HepG2 (cell line): ENCODE data around the gene PHB1. TPM values are rescaled to one million over a fixed set of nuclear protein-coding genes. Genes with fewer than 3 reads are reported as not detected.
A peak's percentile ranks its signal among the peaks of the same experiment; 100 is the strongest.

ENCODE experiments used
- ATAC-seq: fragments of 200-7000 bp; cut with Tn5 transposase; 3 replicates; pipeline ENCODE4 v1.9.1; 2020; ENCODE audit warnings: mild to moderate bottlenecking, moderate library complexity
- BruUV-seq: library from RNA; stranded (reverse); fragments of 400-500 nt; replicated peaks from 2 replicates; lab custom pipeline; 2021; lab: Mats Ljungman, UMichigan
- CTCF ChIA-PET: fragments of 300-600 bp; formaldehyde crosslinking; extraction: SDS; loops from one replicate; lab custom pipeline; 2021; ENCODE audit warnings: low total read pairs, inconsistent platforms, low intra/inter-chr PET ratio; lab: Yijun Ruan, JAX
- POLR2A ChIA-PET: fragments of 350-600 bp; sonication (Branson Sonifier 250); formaldehyde crosslinking; loops from one replicate; lab custom pipeline; 2020; ENCODE audit warnings: antibody characterized with exemption, inconsistent platforms; lab: Yijun Ruan, JAX
- DNase-seq: peaks from one replicate; pipeline ENCODE4 v3.0.0-alpha.2; 2015; ENCODE audit warnings: low spot score
- FAIRE-seq: peaks from 3 replicates; lab custom pipeline; 2011; peaks lifted over from hg19 to GRCh38; lab: Jason Lieb, UNC
- H2AFZ ChIP-seq: one replicate; pipeline ENCODE4 v1.6.1; 2011; ENCODE audit warnings: low read length, inconsistent platforms
- H3K27ac ChIP-seq: fragments of 300-600 bp; 3 replicates; pipeline ENCODE4 v1.8.0; 2011; ENCODE audit warnings: mixed run types, mild to moderate bottlenecking, mixed read lengths, low read length, inconsistent platforms; ENCODE audit not compliant: insufficient read depth; ENCODE audit errors: extremely low read length
- H3K27me3 ChIP-seq, 2 experiments: fragments of 200-600 bp in 1 of 2; 2 replicates in 1 of 2; 3 replicates in 1 of 2; pipeline versions ENCODE4 v1.6.0 to v1.8.0; 2011; ENCODE audit warnings: low read length in 2 of 2, mild to moderate bottlenecking in 2 of 2, moderate library complexity in 2 of 2, inconsistent platforms in 1 of 2; ENCODE audit not compliant: insufficient read depth in 2 of 2, control insufficient read depth in 1 of 2
- H3K36me3 ChIP-seq, 2 experiments: fragments of 200-600 bp in 1 of 2; replicated peaks in 1 of 2; 2 replicates in 1 of 2; 3 replicates in 1 of 2; pipeline versions ENCODE4 v1.5.1 to v1.8.0; 2011; ENCODE audit warnings: low read length in 2 of 2, inconsistent platforms in 1 of 2; ENCODE audit not compliant: insufficient read depth in 2 of 2, control insufficient read depth in 1 of 2
- H3K4me1 ChIP-seq: 2 replicates; pipeline ENCODE4 v1.5.1; 2012; ENCODE audit warnings: low read length, inconsistent platforms; ENCODE audit not compliant: insufficient read depth
- H3K4me2 ChIP-seq: 2 replicates; pipeline ENCODE4 v1.6.0; 2011; ENCODE audit warnings: low read depth, low read length, inconsistent platforms
- H3K4me3 ChIP-seq, 3 experiments: fragments of 200-600 bp in 1 of 3; sonication (generic), shearing (Covaris generic) in 1 of 3; replicated peaks in 1 of 3; 2 replicates each; pipeline ENCODE4 v1.5.1; 2011 to 2016; ENCODE audit warnings: low read length in 3 of 3, inconsistent platforms in 2 of 3, low read depth in 2 of 3, mild to moderate bottlenecking in 2 of 3, control low read depth in 1 of 3, mixed read lengths in 1 of 3; ENCODE audit not compliant: insufficient read depth in 1 of 3
- H3K79me2 ChIP-seq: one replicate; pipeline ENCODE4 v1.6.1; 2011; ENCODE audit warnings: low read length, inconsistent platforms; ENCODE audit not compliant: insufficient read depth
- H3K9ac ChIP-seq: 2 replicates; pipeline ENCODE4 v1.6.0; 2011; ENCODE audit warnings: mild to moderate bottlenecking, low read depth, low read length, inconsistent platforms; ENCODE audit not compliant: insufficient read depth
- H3K9me3 ChIP-seq: 2 replicates; pipeline ENCODE4 v1.5.1; 2012; ENCODE audit warnings: mild to moderate bottlenecking, low read length
- H4K20me1 ChIP-seq: 2 replicates; pipeline ENCODE4 v1.6.0; 2011; ENCODE audit warnings: inconsistent platforms, mild to moderate bottlenecking, low read length, moderate library complexity; ENCODE audit not compliant: insufficient read depth
- HOXA3 ChIP-seq: sonication (generic); formaldehyde crosslinking; IDR thresholded peaks from 2 replicates; pipeline ENCODE4 v1.5.0; 2020; ENCODE audit warnings: missing genetic modification reagents
- MAZ ChIP-seq, 2 experiments: sonication (generic) in 1 of 2; formaldehyde crosslinking in 1 of 2; IDR thresholded peaks; 2 replicates each; pipeline versions ENCODE4 v1.5.0 to v1.6.1; 2012 to 2020; ENCODE audit warnings: low read depth in 2 of 2, mild to moderate bottlenecking in 2 of 2, borderline replicate concordance in 1 of 2, improper control_type of control experiment in 1 of 2, low read length in 1 of 2, missing genetic modification reagents in 1 of 2, moderate library complexity in 1 of 2
- ZBTB49 ChIP-seq: sonication (generic); formaldehyde crosslinking; IDR thresholded peaks from 2 replicates; pipeline ENCODE4 v1.4.0; 2020; ENCODE audit warnings: missing genetic modification reagents, borderline replicate concordance
- ZNF260 ChIP-seq: sonication (generic); formaldehyde crosslinking; IDR thresholded peaks from 2 replicates; pipeline ENCODE4 v1.4.0; 2020; ENCODE audit warnings: missing genetic modification reagents, low read depth, mild to moderate bottlenecking, borderline replicate concordance
- ZNF564 ChIP-seq: sonication (generic); formaldehyde crosslinking; IDR thresholded peaks from 2 replicates; pipeline ENCODE4 v1.8.1; 2023; ENCODE audit warnings: mild to moderate bottlenecking, missing genetic modification reagents
- WGBS: methylation state at CpG from one replicate; pipeline ENCODE4 v1.1.6; 2017; ENCODE audit warnings: low lambda C conversion rate; 5-methylcytosine and 5-hydroxymethylcytosine counted together
- in situ Hi-C: cut with HindIII; loops from 2 replicates; pipeline ENCODE4 v1.10.0; 2017; ENCODE audit warnings: low pct_unique_long_range_greater_than_20kb; ENCODE audit not compliant: extremely low pct_ligation_motif_present
- intact Hi-C: fragments of 100-400 bp; cut with micrococcal nuclease; formaldehyde crosslinking; loops from one replicate; pipeline ENCODE4 v1.10.0; 2022; ENCODE audit not compliant: unreplicated experiment
- polyA plus RNA-seq, 8 experiments: library from polyadenylated mRNA; depleted of rRNA in 3 of 8; stranded (reverse) in 7 of 8; unstranded in 1 of 8; fragments of >200 nt; fragmentation: Illumina TruSeq in 4 of 8; extraction: Trizol in 4 of 8; gene quantifications; 2 replicates each; pipeline versions ENCODE4 v1.2.1 to v1.2.3, GENCODE V29; 2011 to 2016; ENCODE audit warnings: low read depth in 4 of 8, missing spikeins in 1 of 8, mixed read lengths in 1 of 8; ENCODE audit not compliant: insufficient read depth in 1 of 8
- total RNA-seq, 5 experiments: library from RNA; depleted of rRNA; stranded (reverse); fragments of >200 nt; fragmentation: Illumina TruSeq; extraction: Trizol; gene quantifications; 2 replicates each; pipeline ENCODE4 v1.2.3, GENCODE V29; 2016; ENCODE audit warnings: low read depth in 1 of 5

PHB1 gene
- total and polyA plus RNA-seq, 2 of the 13 experiments (the other 11 are each of a cell fraction or from before 2014, with no cell fraction given) = 515 to 688 TPM

DNA sequence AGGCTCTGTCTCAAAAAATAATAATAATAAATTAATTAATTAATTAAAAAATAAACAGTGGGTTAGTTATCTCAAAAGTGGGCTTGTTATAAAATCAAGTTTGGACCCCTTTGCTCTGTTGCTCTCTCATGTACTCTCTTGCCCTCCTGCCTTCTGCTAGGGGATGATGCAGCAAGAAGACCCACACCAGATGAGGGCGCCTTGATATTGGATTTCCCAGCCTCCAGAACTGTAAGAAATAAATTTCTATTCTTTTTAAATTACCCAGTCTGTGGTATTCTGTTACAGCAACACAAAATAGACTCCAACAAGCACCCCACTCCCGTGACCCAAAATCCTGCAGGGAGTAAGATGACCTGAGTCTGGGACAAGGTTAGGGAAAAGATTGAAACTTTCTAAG lies 50.6 kb downstream of the PHB1 start:
- no TSS peak for BruUV-seq
- no peak overlapping the region for H3K27ac ChIP-seq
- in situ Hi-C loops = no loop called here
- no peaks in the 10 kb centered on the region; a peak in 2 of 5 replicates for H3K27me3 ChIP-seq
- ATAC-seq (no peak), DNase-seq (no peak), FAIRE-seq (no peak)
- CTCF ChIA-PET = no interaction called here
- intact Hi-C loops = no loop called here
- POLR2A ChIA-PET = no interaction called here
- H3K9me3 ChIP-seq = no peaks in the 10 kb centered on the region
- peaks cover 21% of the 10 kb centered on the region for H4K20me1 ChIP-seq
- H2AFZ ChIP-seq = no peak overlapping the region
- H3K9ac ChIP-seq = no peak overlapping the region
- 53% methylated on average over 2 of the region's 2 CpGs for WGBS
- H3K4me1 ChIP-seq = peaks cover 33% of the 10 kb centered on the region
- H3K79me2 ChIP-seq = peaks cover 24% of the 10 kb centered on the region
- no peak overlapping the region for H3K4me2 ChIP-seq
- TF ChIP-seq HOXA3 (CRISPR knock-in tag) = no peak
- TF ChIP-seq ZNF564 (CRISPR knock-in tag) = peak; percentile 46; the same call in 1 of the 2 replicates
- H3K36me3 ChIP-seq = no peaks in the 10 kb centered on the region
- H3K4me3 ChIP-seq = no peak overlapping the region

GRCh38 chr17:49363251-49363650 lies 51.4 kb downstream of the PHB1 start:
- Histone ChIP-seq H3K27ac (no peak overlapping the region), H3K4me2 (peak overlapping the region; percentile 98), H4K20me1 (peaks cover 22% of the 10 kb centered on the region), H3K4me3 (peak overlapping the region; percentile 53 to 99 (median 62); a peak in 3 of 6 replicates), H2AFZ (peak overlapping the region; percentile 94), H3K4me1 (peaks cover 35% of the 10 kb centered on the region), H3K9me3 (no peaks in the 10 kb centered on the region), H3K27me3 (no peaks in the 10 kb centered on the region; a peak in 1 of 5 replicates), H3K79me2 (peaks cover 33% of the 10 kb centered on the region), H3K9ac (no peak overlapping the region), H3K36me3 (no peaks in the 10 kb centered on the region)
- ATAC-seq (no peak), DNase-seq (no peak), FAIRE-seq (no peak)
- TF ChIP-seq ZBTB49 (CRISPR knock-in tag) (no peak), MAZ (IDR thresholded peaks at IDR 0.05; ENCODE audit: borderline replicate concordance, low read depth, low read length) (no peak), MAZ (CRISPR knock-in tag; IDR thresholded peaks at IDR 0.05; ENCODE audit: low read depth) (no peak), ZNF260 (no peak)
- BruUV-seq = no TSS peak
- CTCF ChIA-PET = no interaction called here
- WGBS = 75% methylated on average over 4 of the region's 4 CpGs
- in situ Hi-C loops = no loop called here
- intact Hi-C loops = no loop called here
- POLR2A ChIA-PET = interaction anchor here (0.8 to 1.5 kb wide), 2 partner anchors 17 to 24 kb away, joined by 3 read pairs; no protein-coding TSS in a partner anchor
